Measurements from ENCODE around the gene ELL3. TPM values are rescaled to one million over a fixed set of nuclear protein-coding genes. Genes with fewer than 3 reads are reported as not detected.
"Not testable (repeated sequence)": the region's sequence is repeated elsewhere in the genome, so short reads cannot be mapped to it uniquely, and the experiment has no call there.

ELL3 gene
- total and polyA plus RNA-seq, 2 donors, result 4.1 to 5.4 TPM

DNA sequence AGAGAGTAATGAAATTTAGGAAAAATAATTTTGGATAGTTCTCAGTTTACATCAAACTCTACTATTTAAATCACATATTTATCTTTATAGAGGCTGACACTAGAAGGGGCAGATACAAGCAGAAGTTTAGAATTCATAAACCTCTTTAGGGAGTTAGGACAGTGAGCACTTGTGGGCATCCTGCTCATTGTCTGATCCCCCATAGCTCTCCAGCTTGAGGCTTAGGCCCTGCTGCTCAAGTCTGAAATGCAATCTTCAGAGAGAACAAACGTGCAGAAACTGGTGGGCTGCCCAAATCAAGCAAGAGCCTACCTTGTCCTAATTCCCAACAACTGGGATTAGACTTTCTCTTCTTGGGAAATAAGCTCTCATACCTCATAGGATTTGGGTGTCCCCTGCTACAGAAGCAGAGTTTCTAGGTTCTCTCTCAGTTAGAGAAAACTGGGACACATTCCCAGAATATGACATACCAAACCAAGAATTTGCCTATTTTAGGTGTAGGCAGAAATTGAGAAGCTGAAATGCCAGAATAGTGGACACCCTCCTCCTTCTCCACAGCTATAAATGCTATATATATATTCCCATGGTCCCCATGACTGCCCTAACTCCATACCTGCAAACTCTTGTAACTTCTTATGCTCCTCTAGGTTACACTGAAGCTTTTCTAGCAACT, 48.6 kb downstream of the ELL3 start:
- 55% methylated on average over 1 of the region's 1 CpG for WGBS
- not testable (repeated sequence) for DNase-seq (ENCODE audit: extremely low spot score); H3K4me3 ChIP-seq (ENCODE audit: low read depth, low read length); H3K36me3 ChIP-seq (ENCODE audit: insufficient read depth); H3K4me1 ChIP-seq (ENCODE audit: insufficient read depth); H3K27ac ChIP-seq (ENCODE audit: low read depth)

DNA sequence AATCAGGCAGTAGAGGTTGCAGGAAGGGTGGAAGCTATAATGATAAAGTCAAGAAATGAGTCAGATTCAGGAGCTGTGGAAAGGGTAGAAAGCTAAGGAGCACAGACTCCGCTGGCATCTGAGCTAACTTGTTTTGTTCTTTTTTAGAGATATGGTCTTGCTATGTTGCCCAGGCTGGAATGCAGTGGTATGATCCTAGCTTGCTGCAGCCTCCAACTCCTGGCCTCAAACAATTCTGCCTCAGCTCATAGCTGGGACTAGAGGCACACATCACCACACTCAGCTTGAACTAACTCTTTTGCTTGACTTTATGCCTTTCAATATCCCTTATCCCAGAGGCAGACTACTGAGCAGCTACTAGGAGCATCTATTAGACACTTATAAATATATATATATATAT, 50.5 kb downstream of the ELL3 start:
- not testable (repeated sequence) for H3K27ac ChIP-seq (ENCODE audit: low read depth); H3K36me3 ChIP-seq (ENCODE audit: insufficient read depth); H3K4me1 ChIP-seq (ENCODE audit: insufficient read depth); DNase-seq (ENCODE audit: extremely low spot score); H3K4me3 ChIP-seq (ENCODE audit: low read depth, low read length)
- WGBS, result 97% methylated on average over 1 of the region's 1 CpG

DNA sequence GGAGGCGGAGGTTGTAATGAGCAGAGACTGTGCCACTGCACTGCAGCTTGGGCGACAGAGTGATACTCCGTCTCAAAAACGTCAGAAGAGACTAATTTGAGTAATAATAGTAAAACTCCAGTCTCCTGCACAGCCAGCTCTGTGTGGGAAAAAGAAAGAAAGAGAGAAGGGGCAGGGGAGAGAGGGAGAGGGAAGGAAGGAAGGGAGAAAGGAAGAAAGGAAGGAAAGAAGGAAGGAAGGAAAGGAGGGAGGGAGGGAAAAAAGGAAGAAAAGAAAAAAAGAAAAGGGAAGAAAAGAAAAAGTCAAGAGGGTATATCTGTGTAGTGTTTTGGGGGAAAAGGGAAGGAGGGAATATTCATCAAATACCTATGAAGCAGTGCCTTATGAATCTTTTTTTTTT, 53.6 kb downstream of the ELL3 start:
- 72% methylated on average over 4 of the region's 4 CpGs for WGBS
- H3K36me3 ChIP-seq (ENCODE audit: insufficient read depth), result no peaks in the 10 kb centered on the region
- DNase-seq (ENCODE audit: extremely low spot score), result no peak
- H3K4me1 ChIP-seq (ENCODE audit: insufficient read depth), result no peaks in the 10 kb centered on the region
- no peak overlapping the region for H3K27ac ChIP-seq (ENCODE audit: low read depth)
- no peak overlapping the region for H3K4me3 ChIP-seq (ENCODE audit: low read depth, low read length)

Small RNA genes within 50 kb of the gene (small RNA-seq; reads per million reads assigned to genes)
- gene MIR1282, result not detected
- not detected for gene RNU6-354P

Other genes with a start within 250 kb of the ELL3 start
- 20.7 TPM for gene PPIP5K1, start 186.8 kb downstream of the ELL3 start, total RNA-seq
- gene PPIP5K1, start 186.8 kb downstream of the ELL3 start, polyA plus RNA-seq, result 12.2 TPM
- 0.63 TPM for gene CKMT1B, start 182.9 kb downstream of the ELL3 start, total RNA-seq
- gene CKMT1B, start 182.9 kb downstream of the ELL3 start, polyA plus RNA-seq, result 2.7 TPM
- gene STRC, start 158.2 kb downstream of the ELL3 start, total RNA-seq, result 0.05 TPM
- 0.20 TPM for gene STRC, start 158.2 kb downstream of the ELL3 start, polyA plus RNA-seq
- gene CATSPER2, start 128.1 kb downstream of the ELL3 start, total RNA-seq, result 4.7 TPM
- gene CATSPER2, start 128.1 kb downstream of the ELL3 start, polyA plus RNA-seq, result 0.82 TPM
- gene CKMT1A, start 83.1 kb downstream of the ELL3 start, total RNA-seq, result 0.79 TPM
- gene CKMT1A, start 83.1 kb downstream of the ELL3 start, polyA plus RNA-seq, result 2.4 TPM
- gene PDIA3, start 30.5 kb downstream of the ELL3 start, total RNA-seq, result 167 TPM
- 159 TPM for gene PDIA3, start 30.5 kb downstream of the ELL3 start, polyA plus RNA-seq
- 248 TPM for gene SERF2, start 15.4 kb upstream of the ELL3 start, total RNA-seq
- gene SERF2, start 15.4 kb upstream of the ELL3 start, polyA plus RNA-seq, result 1,227 TPM
- not detected for gene SERINC4, start 23.3 kb upstream of the ELL3 start, total RNA-seq
- gene SERINC4, start 23.3 kb upstream of the ELL3 start, polyA plus RNA-seq, result 0.61 TPM
- 5.3 TPM for gene HYPK, start 23.6 kb upstream of the ELL3 start, total RNA-seq
- 11.9 TPM for gene HYPK, start 23.6 kb upstream of the ELL3 start, polyA plus RNA-seq
- gene MFAP1, start 47.7 kb upstream of the ELL3 start, total RNA-seq, result 22.4 TPM
- gene MFAP1, start 47.7 kb upstream of the ELL3 start, polyA plus RNA-seq, result 26.2 TPM
- 17.1 TPM for gene WDR76, start 50.0 kb upstream of the ELL3 start, total RNA-seq
- 3.1 TPM for gene WDR76, start 50.0 kb upstream of the ELL3 start, polyA plus RNA-seq

Data from urinary bladder (tissue), 4 donors.